AG20443 (cell line): Measurements from ENCODE around the gene SWSAP1.
"Not testable (repeated sequence)": the region's sequence is repeated elsewhere in the genome, so short reads cannot be mapped to it uniquely, and the experiment has no call there.

Experiments
- DNase-seq: peaks from one replicate; pipeline ENCODE4 v3.0.0; 2012; ENCODE audit warnings: low spot score, mixed read lengths

SWSAP1 gene

DNA sequence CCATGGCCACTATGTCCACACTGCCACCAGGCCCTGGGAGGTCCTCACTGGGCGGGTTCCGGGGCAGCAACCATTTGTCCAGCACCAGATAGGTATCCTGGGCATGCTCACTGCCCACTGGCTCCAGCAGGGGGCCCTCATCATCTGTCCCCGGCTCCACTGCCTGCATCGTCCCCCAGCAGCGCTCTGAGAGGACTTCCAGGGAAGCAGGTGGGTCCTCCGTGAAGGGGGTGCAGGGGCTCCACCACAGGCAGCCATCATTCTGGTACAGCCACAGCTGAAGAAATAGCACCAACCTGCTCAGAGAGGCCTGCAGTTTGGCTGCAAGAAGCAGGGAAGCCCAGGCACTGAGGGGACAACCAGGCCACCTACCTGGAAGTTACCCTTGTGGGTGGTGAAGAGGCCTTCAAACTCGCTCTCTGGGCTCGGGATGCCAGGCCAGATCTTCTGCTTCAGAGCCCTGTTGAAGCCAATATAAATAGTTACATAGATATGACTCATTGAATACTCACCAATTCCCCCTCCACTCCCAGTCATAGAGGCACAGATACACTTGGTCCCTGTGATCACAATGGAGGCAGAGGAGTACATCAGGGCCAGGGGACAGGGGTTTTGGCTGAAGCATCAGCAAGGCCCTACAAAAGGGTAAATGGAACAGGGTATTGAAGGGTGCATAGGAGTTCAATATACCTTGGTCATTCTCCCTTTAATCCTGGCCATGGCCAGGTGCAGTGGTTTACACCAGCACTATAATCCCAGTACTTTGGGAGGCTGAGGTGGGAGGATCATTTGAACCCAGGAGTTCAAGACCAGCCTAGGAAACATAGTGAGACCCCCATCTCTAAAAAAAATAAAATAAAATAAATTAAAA is 4.1 kb downstream of the SWSAP1 start:
- peak; percentile 77 for DNase-seq

DNA sequence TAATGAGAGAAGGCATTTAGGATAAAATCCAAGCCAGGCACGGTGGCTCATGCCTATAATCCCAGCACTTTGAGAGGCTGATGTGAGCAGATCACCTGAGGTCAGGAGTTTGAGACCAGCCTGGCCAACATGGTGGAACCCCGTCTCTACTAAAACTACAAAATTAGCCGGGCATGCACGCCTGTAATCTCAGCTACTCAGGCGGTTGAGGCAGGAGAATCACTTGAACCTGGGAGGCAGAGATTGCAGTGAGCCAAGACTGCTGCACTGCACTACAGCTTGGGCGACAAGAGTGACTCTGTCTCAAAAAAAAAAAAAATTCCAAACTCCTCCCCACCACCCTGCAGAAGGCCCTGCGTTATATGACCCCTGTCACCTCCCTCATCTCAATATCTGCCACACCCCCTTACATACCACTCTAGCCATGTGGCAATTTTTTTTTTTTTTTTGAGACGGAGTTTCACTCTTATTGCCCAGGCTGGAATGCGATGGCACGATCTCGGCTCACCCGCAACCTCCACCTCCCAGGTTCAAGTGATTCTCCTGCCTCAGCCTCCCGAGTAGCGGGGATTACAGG is 4.9 kb downstream of the SWSAP1 start:
- DNase-seq, result not testable (repeated sequence)

DNA sequence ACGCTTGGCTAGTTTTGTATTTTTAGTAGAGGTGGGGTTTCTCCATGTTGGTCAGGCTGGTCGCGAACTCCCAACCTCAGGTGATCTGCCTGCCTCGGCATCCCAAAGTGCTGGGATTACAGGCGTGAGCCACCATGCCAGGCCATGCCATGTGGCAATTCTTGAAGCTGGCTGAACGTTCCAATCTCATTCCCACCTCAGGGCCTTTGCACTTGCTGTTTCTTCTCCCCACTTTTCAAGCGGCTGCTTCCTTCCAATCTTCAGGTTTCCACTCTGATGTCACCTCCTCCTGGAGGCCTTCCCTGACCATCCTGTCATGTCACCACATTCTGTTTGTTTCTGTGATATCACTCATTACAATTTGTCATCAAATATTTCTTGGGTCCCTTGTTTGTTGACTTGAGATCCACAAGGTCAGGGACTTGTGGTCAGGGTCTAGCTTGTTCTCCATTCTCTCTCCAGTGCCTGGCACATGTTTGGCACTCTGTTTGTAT is 5.4 kb downstream of the SWSAP1 start:
- DNase-seq, result no peak

DNA sequence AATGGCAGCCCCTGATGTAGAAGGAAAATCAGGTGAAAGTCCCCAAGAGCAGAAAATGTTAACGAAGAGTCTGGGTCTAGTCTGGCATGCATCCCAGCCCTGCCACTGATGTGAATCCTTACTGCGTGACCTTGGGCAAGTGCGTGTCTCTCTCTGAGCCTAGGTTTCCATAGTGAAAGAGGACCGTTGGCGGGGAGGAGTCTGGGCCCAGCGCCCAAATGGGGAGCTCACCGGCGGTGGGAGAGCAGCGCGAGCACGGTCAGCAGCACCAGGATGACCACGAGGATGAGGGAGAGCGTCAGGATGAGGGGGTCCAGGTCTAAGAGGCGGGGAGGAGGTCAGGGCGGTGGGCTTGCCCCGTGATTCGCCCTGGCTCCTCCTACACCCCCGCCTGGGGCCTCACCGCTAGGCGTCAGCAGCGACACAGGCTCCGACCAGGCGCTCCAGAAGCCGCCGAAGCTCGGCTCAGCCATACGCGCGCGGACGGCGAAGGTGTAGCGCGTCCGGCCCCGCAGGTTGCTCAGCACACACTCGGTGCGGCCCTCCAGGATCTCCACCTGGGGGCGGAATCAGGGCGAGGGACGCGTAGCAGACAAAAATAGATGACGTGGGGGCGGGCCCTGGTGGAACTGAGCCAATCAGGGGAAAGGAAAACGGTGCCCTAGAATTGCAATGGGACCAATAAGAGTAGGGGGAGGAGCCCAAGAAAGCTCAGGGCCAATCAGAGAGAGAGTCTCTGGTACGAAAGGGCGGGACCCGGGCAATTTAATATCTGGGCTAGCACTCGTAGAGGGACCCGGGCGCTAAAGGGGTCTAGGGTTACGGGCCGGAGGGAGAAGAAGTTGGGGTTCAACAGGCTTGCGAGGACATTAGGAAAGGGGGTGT is 6.4 kb downstream of the SWSAP1 start:
- peak; percentile 97 for DNase-seq

DNA sequence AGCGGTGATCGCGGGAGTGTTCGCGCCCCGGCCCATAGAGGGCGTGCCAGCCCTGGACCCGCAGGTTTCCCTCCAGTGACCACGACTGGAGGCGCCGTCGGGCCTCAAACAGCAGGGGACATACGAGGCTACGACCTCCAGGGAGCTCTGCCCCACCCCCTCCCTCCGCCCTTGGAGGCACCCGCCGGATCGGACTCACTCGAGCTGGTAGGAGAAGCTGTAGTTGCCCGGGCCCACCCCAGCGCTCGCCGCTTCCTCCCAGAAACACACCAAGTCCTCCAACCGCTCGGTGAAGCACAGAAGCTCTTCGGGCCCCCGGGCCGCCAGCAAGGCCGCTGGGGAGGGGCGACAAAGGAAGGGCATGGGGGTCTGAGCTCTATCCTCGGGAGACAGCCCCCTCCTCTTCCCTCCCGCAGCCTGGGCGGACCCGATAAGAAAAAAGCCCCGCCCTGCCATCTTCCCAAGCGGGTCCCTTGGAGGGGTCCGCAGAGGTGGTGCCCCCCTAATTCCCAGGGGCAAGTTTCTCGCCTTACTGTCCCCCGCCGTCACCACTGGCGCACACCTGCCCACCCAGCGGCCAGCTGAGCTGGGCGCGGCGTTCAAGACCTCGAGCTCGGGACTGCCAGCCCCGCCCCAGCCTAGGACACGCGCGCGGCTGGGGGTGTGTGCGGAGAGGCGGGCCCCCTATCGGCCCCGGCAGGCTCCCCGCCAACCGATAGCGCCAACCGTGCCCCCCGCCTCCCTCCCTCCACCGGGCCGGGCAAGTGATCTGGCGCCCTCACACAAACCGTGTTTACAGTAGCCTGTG is 8.6 kb downstream of the SWSAP1 start:
- DNase-seq, result peak; percentile 61

DNA sequence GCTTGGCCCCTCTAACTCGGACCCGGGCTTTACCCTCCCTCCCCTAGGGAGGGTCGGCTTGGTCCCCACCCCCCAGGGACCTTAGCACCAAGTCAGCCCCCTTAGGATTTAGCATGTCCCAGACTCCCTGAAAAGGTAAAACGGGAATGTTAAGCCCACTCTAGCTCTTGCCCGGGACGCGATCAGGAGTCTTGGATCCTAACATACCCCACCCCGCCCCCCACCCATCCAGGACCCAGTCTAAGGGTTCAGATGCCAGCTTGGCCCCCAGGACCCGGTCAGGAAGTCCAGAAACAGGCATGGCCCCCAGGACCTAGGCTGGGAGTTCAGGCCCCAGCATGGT is 9.2 kb downstream of the SWSAP1 start:
- DNase-seq, result no peak

DNA sequence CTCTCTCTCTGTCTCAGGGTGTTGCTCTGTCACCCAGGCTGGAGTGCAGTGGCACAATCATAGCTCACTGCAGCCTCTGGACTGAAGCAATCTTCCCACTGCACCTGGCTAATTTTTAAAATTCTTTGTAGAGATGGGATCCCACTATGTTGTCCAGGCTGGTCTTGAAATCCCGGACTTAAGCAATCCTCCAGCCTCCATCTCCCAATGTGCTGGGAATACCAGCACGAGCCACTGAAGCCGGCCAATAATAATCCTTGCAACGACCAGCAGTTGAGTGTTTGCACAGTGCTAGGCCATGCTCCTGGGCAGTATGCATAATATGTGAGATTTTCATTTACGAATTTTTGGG is 10.3 kb downstream of the SWSAP1 start:
- no peak for DNase-seq

DNA sequence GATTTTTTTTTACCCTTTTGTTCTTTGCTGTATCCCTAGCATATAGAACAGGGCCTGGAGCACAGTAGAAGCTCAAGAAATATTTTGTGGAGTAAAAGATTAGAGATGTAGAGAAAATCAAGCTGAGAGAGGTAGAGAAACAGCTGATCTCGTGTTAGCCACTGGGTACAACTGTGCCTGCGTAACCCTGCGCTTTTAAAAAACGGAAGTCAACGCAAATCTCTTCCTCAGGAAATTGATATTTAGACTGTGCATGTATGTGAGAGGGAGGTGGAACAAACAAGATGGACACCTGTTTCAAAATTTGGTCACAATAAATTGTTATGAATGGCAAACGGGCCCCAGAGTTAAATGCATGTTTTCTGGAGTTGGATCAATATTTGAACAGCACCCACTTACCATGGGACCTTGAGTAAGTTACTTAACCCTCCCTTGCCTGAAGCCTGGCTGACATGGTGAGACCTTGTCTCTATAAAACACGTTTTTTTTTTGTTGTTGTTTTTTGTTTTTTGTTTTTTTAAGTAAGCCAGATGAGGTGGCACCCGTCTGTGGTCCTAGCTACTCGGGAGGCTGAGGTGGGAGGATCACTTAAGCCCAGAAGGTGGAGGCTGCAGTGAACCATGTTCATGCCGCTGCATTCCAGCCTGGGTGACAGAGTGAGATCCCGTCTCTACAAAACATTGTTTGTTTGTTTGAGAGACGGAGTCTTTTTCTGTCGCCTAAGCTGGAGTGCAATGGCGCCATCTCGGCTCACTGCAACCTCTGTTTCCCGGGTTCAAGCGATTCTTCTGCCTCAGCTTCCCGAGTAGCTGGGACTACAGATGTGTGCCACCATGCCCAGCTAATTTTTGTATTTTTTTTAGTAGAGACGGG is 12.9 kb downstream of the SWSAP1 start:
- no peak for DNase-seq

DNA sequence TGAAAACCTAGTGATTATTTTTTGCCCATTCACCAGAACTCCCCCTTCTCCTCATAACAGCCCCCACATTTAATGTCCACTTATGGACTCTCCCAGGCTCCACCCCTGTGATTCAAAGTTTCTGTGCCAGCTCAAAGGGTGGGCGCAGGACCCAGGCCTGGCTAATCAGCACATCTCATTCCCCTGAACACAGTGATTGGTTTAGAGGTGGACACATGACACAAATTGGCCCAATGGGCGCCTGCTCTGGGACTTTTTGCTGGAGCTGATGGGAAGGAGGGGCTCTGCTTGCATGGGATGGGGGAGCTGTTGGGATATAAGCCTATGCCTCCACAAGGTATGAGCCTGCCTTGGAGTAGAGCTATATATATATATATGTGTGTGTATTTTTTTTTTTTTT is 15.9 kb downstream of the SWSAP1 start:
- no peak for DNase-seq

DNA sequence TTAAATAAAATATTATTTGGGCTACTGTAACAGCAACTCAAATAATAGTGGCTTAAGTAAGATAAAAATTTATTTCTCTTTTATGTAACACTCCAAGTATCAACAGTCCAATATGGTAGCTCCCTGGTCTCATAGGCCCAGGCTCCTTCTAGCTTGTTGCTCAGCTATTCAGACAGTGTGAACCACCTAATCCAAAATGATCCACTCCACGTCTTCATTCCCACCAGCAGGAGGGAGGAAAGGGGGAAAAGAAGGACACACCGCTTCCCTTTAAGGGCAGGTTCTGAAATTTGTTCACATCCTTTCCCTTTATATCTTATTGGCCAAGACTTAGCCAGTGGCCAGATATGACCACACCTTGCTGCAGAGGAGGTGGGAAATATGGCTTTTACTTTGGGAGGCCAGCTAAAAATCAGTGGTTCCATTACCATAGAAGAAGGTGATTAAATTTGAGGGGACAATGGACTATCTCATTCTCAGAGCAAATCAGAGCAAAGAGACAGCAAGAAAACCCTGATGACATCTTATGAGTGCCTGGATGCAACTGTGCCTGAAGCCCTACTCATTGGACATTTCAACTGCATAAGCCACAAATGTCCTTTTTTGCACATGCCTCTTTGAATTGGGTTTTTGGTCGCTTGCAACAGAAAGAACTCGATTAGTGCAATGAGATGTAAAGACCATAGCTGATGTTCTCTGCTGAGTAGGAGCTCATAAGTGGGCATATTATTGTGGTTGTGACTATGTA is 16.6 kb downstream of the SWSAP1 start:
- DNase-seq, result no peak

DNA sequence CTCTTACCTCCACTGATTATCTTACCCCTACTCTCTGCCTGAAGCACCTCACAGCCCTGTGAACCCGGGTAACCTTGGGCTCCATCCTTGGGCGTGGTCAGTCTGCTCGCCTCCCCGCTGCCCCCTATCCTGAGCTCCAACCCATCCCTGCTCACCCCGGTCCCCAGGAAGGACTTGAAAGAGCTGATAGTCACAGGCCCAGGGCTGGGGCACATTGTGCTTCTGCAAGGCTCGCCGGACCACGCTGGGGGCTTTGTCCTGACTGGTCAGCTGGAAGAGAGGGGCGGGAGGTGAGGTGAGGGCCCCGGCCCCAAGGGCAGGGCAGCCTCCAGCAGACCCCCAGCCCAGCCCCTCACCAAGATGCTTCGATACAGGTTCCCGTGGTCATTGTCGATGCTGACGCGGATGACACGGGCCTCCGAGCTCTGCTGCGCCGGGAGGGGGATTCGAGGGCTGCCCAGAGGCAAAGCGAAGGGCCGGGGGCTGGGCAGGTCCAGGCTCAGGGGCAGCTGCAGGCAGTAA is 22.7 kb downstream of the SWSAP1 start:
- DNase-seq, result no peak

DNA sequence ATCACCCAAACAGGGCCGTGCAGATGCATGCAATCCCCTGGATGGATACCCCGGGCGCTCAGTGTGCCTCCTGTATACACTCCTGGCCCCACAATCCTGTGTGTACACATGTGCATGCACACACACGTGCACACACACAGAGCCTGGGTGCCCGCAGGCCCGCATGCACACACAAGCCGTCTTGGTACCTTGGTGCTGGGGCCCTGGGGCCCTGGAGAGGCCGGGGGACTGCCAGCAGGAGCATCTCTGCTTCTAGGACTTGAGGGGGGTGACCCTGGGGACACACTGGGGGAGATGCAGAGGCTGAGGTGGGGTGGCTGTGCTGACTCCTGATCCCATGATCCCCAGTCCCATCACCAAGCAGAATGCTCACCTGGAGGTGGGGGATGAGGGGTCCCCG is 25.2 kb downstream of the SWSAP1 start:
- DNase-seq, result no peak

DNA sequence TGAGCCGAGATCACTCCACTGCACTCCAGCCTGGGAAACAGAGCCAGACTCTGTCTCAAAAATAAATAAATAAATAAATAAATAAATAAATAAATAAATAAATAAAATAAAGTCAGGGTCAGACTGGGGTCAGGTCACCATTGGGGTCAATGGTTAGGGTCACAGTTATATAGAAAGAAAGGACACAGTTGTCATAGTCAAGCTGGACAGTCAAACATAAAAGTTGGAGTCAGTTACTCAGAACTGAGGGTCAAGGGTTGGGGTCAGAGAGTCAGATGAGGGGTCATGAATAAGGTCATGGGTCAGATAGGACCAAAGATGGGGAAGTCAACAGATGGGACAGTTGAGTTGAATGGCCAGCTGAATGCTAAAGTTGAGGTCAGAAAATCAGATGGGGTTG is 26.3 kb downstream of the SWSAP1 start:
- DNase-seq, result no peak

DNA sequence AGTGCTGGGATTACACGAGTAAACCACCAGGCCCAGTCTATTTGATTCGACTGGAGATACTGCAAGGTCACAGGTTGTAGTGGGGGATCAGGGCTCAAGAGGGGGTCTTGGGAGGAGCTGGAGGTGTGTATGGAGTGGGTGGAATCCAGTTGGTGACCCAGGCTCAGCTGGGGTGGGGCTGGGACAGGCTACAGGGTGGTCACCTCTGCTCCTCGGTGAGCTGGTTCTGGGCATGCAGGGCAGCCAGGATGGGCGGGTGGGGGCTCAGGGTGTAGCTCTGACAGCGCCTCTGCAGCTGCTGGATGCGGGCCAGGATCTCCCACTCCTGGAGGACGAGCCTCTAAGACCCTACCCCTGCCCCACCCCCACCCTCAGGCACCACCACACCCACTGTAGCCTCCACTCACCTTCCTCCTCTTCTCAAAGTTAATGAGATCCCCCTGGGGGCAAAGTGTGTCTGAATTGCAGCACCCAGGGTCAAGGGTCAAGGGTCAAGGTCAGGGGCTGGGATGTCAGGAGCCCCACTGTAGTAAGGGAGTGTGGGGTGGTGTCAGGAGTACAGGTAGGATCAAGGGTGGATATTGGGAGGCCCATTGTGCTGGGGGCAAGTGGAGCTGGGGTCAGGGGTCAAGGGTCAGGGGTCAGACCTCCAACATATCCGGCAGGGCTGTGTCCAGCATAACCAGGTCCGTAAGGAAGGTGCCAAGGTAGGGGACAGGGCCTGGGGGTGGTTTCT is 27.5 kb downstream of the SWSAP1 start:
- no peak for DNase-seq

DNA sequence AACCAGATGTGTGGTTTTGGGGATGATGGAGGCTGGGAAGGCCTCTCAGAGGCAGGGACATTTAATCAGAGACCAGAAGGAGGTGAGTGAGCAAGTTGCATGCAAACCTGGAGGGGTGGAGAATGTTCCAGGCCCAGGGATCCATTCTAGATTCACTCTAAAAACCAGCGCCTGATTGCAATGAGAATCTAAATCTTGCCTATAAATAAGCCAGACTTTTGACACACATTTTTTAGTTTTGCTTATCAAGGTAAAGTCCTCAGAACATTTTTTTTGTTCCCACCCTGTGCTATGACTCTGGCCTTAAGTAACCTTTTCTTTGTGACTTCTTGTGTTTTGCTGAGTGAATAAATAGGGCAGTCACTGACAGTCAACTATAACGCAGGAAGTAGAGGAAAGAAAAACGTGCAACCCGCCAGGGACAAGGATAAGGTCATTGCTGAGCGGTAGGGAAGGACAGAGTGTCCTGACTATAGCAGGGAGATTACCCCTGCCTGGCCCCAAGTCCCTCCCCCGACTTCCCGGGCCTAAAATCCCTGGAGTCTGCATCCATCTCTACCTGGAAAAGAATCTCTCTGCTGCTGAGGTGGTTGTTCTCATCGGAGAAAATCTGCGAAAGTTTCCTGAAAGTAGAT is 30.2 kb downstream of the SWSAP1 start:
- DNase-seq, result no peak

DNA sequence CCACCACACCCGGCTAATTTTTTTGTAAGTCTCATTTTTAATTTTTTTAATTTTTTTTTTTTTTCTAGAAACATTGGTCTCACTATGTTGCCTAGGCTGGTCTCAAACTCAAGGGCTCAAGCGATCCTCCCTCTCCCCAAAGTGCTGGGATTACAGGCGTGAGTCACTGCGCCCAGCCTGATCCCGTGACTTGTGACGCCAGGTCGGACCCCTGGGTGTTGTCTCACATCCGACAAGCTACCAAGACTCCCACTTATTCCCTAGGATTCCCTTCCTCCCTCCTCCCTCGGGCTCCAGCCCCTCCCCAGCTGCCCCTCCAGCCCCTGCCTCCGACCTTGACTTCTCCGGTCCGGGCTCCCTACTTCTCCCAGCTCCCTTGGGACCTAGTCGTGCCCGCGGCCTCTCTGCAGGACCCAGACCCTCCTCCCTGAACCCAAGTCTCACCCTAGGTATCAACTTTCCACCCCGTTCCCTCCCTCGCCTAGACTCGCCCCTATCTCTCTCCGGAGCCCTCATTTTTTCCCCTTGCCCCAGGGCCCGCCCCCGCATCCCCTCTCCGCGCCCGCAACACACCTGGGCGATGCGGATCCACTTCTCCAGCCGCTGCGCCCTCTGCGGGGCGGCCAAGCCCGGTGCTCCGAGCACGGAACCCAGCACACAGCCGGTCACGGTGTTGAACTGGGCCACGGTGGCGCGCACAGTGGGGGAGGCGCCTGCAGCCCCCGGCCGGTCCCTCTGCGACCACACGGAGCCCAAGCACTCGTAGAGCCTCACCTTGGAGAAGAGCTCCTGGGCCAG is 31.6 kb downstream of the SWSAP1 start:
- peak; percentile 31 for DNase-seq

DNA sequence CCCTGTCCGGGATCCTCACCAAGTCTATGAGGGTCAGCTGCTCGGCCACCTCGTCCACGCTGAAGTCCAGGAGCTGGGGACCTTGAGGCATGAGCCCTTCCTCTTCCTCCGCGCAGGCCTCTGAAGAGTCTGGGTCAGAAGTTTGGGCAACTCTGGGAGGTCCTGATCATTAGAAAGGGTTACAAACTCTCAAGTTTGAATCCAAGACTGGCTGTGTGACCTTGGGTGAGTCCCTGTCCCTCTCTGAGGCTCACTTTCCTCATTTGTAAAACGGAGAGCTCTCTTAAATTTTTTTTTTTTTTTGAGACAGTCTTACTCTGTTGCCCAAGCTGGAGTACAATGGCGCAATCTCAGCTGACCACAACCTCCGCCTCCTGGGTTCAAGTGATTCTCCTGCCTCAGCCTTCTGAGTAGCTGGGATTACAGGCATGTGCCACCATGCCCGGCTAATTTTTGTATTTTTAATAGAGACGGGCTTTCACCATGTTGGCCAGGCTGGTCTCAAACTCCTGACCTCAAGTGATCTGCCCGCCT is 32.3 kb downstream of the SWSAP1 start:
- DNase-seq, result not testable (repeated sequence)

DNA sequence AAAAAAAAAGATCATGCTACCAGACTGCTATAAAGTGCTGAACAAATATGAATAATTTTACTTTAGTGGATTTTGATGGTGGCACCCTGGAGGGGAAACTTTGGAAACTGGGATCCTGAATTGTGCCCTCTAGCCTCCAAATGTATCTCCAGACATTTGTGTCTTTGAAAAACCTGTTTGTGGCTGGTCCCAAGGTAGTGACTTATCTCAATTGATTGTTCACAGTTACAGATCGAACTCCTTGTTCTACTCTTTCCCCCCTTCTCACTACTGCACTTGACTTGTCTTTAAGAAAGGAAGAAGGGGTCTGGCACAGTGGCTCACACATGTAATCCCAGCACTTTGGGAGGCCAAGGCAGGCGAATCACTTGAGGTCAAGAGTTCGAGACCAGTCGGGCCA is 34.1 kb downstream of the SWSAP1 start:
- no peak for DNase-seq
